GM12892 (cell line): ENCODE data around the gene PARVB.

Experiments
- POLR2A ChIP-seq: IDR thresholded peaks from 2 replicates; pipeline ENCODE4 v1.6.1; 2011; ENCODE audit warnings: low read depth, low read length, control low read depth
- TAF1 ChIP-seq: IDR thresholded peaks from 2 replicates; pipeline ENCODE4 v1.6.1; 2011; ENCODE audit warnings: low read depth, mild to moderate bottlenecking, control low read depth, low read length, borderline replicate concordance

- TF ChIP-seq POLR2A (no peak), TAF1 (no peak)
These were observed 142.6 kb downstream of the PARVB start for GRCh38 chr22:44166498-44167276.
